CD14-positive monocyte (primary cell): ENCODE measurements around the gene PTPRD. TPM values are rescaled to one million over a fixed set of nuclear protein-coding genes. Genes with fewer than 3 reads are reported as not detected.

Source experiments
- DNase-seq, 3 donors: peaks; one replicate each; pipeline ENCODE4 v3.0.0-alpha.2; 2011 to 2022
- H2AFZ ChIP-seq: 2 replicates; pipeline ENCODE4 v1.6.0; 2012; ENCODE audit warnings: mild to moderate bottlenecking, low read depth, low read length, inconsistent platforms; ENCODE audit not compliant: insufficient read depth, poor library complexity, severe bottlenecking
- H3K27ac ChIP-seq, 2 donors: 1 replicate in 1 of 2; 2 replicates in 1 of 2; pipeline ENCODE4 v1.5.1; 2012 to 2013; ENCODE audit warnings: low read length in 2 of 2, control low read depth in 1 of 2, inconsistent platforms in 1 of 2, low read depth in 1 of 2, mild to moderate bottlenecking in 1 of 2
- H3K27me3 ChIP-seq, 2 donors: one replicate each; pipeline versions ENCODE4 v1.6.0 to v1.6.1; 2011 to 2013; ENCODE audit warnings: low read length in 2 of 2; ENCODE audit not compliant: control insufficient read depth in 2 of 2, insufficient read depth in 2 of 2
- H3K36me3 ChIP-seq, 2 donors: replicated peaks in 1 of 2; 1 replicate in 1 of 2; 2 replicates in 1 of 2; pipeline versions ENCODE4 v1.5.1 to v1.6.1; 2012 to 2013; ENCODE audit warnings: low read length in 2 of 2, control low read depth in 1 of 2, inconsistent platforms in 1 of 2, mild to moderate bottlenecking in 1 of 2; ENCODE audit not compliant: insufficient read depth in 2 of 2, control insufficient read depth in 1 of 2
- H3K4me1 ChIP-seq, 2 donors: 1 replicate in 1 of 2; 2 replicates in 1 of 2; pipeline versions ENCODE4 v1.5.1 to v1.6.1; 2012 to 2013; ENCODE audit warnings: low read length in 2 of 2, control low read depth in 1 of 2, inconsistent platforms in 1 of 2, mild to moderate bottlenecking in 1 of 2, moderate library complexity in 1 of 2; ENCODE audit not compliant: insufficient read depth in 2 of 2, control insufficient read depth in 1 of 2
- H3K4me2 ChIP-seq: replicated peaks from 2 replicates; pipeline ENCODE3; 2012; ENCODE audit warnings: low read length, moderate library complexity, mild to moderate bottlenecking; ENCODE audit not compliant: poor library complexity, severe bottlenecking; ENCODE audit errors: extremely low read depth
- H3K4me3 ChIP-seq, 3 experiments: fragments of 200-600 bp in 1 of 3; sonication (generic) in 1 of 3; replicated peaks in 1 of 3; 1 replicate in 2 of 3; 2 replicates in 1 of 3; pipeline ENCODE4 v1.5.1; 2011 to 2013; ENCODE audit warnings: low read length in 3 of 3, mild to moderate bottlenecking in 3 of 3, control low read depth in 2 of 3, low read depth in 2 of 3, inconsistent platforms in 1 of 3, moderate library complexity in 1 of 3
- H3K79me2 ChIP-seq: 2 replicates; pipeline ENCODE4 v1.6.0; 2012; ENCODE audit warnings: mild to moderate bottlenecking, control low read depth, inconsistent platforms, low read length, moderate library complexity; ENCODE audit not compliant: insufficient read depth
- H3K9ac ChIP-seq: 2 replicates; pipeline ENCODE4 v1.6.0; 2017; ENCODE audit warnings: low read length, mild to moderate bottlenecking; ENCODE audit not compliant: insufficient read depth, poor library complexity, severe bottlenecking
- H3K9me3 ChIP-seq, 2 donors: replicated peaks in 1 of 2; 1 replicate in 1 of 2; 2 replicates in 1 of 2; pipeline versions ENCODE4 v1.5.1 to v1.6.1; 2012 to 2013; ENCODE audit warnings: low read length in 2 of 2, control low read depth in 1 of 2; ENCODE audit not compliant: control insufficient read depth in 1 of 2, insufficient read depth in 1 of 2
- H4K20me1 ChIP-seq: 2 replicates; pipeline ENCODE4 v1.6.0; 2012; ENCODE audit warnings: mild to moderate bottlenecking, low read length, control low read depth, moderate library complexity; ENCODE audit not compliant: insufficient read depth
- H3K27ac Mint-ChIP-seq, 7 donors: one replicate each; pipeline ENCODE4 v1.8.0; 2020; ENCODE audit warnings: mild to moderate bottlenecking in 7 of 7, mixed read lengths in 7 of 7, moderate library complexity in 6 of 7, inconsistent platforms in 2 of 7
- H3K27me3 Mint-ChIP-seq, 3 donors: one replicate each; pipeline ENCODE4 v1.8.0; 2021 to 2022; ENCODE audit warnings: low read depth in 3 of 3, mild to moderate bottlenecking in 3 of 3, mixed read lengths in 3 of 3, moderate library complexity in 3 of 3, inconsistent platforms in 1 of 3
- H3K36me3 Mint-ChIP-seq, 2 donors: one replicate each; pipeline ENCODE4 v1.8.0; 2020; ENCODE audit warnings: mixed read lengths in 2 of 2, inconsistent platforms in 1 of 2, mild to moderate bottlenecking in 1 of 2
- H3K4me1 Mint-ChIP-seq: one replicate; pipeline ENCODE4 v1.8.0; 2020; ENCODE audit warnings: mild to moderate bottlenecking, mixed read lengths
- H3K4me3 Mint-ChIP-seq, 2 donors: one replicate each; pipeline ENCODE4 v1.8.0; 2020; ENCODE audit warnings: mild to moderate bottlenecking in 2 of 2, mixed read lengths in 2 of 2, moderate library complexity in 1 of 2
- H3K9me3 Mint-ChIP-seq, 7 donors: one replicate each; pipeline ENCODE4 v1.8.0; 2020 to 2022; ENCODE audit warnings: mixed read lengths in 7 of 7, mild to moderate bottlenecking in 6 of 7, moderate library complexity in 6 of 7, inconsistent platforms in 2 of 7
- CTCF ChIP-seq: fragments of 200-600 bp; IDR thresholded peaks from one replicate; pipeline ENCODE4 v1.8.0; 2022; ENCODE audit warnings: antibody characterized with exemption, mild to moderate bottlenecking
- WGBS: methylation state at CpG from one replicate; pipeline ENCODE4 v1.1.5; 2013; ENCODE audit warnings: missing lambda C conversion rate; ENCODE audit not compliant: insufficient coverage; 5-methylcytosine and 5-hydroxymethylcytosine counted together
- intact Hi-C, 2 donors: fragments of 100-400 bp; cut with micrococcal nuclease; formaldehyde crosslinking; loops; one replicate each; pipeline versions ENCODE4 v1.15.0 to v1.15.1; 2023
- polyA plus RNA-seq, 3 donors: library from polyadenylated mRNA; depleted of rRNA in 1 of 3; unstranded in 2 of 3; stranded (reverse) in 1 of 3; fragments of 300-500 nt in 2 of 3; fragments of >200 nt in 1 of 3; fragmentation: Illumina TruSeq in 2 of 3; gene quantifications; 1 replicate in 2 of 3; 2 replicates in 1 of 3; pipeline ENCODE4 v1.2.3, GENCODE V29; 2012 to 2021

Gene PTPRD
- polyA plus RNA-seq, 3 donors, result not detected

- no peak for DNase-seq
- TF ChIP-seq CTCF, result no peak
- Mint-ChIP-seq H3K9me3 (peaks cover 0 to 3% (median 0%) of the 10 kb centered on the region in 7 donors), H3K27me3 (no peaks in the 10 kb centered on the region), H3K4me1 (no peaks in the 10 kb centered on the region), H3K27ac (no peak overlapping the region), H3K36me3 (no peaks in the 10 kb centered on the region), H3K4me3 (no peak overlapping the region)
- Histone ChIP-seq H3K9ac (no peak overlapping the region), H3K4me3 (no peak overlapping the region), H3K4me2 (no peak overlapping the region), H3K79me2 (no peaks in the 10 kb centered on the region), H3K9me3 (no peaks in the 10 kb centered on the region), H3K27me3 (no peaks in the 10 kb centered on the region), H3K36me3 (no peaks in the 10 kb centered on the region), H2AFZ (no peak overlapping the region), H3K4me1 (no peaks in the 10 kb centered on the region), H3K27ac (no peak overlapping the region), H4K20me1 (no peaks in the 10 kb centered on the region)
- WGBS, result no CpG with 5 or more reads among the region's 2 CpGs
- intact Hi-C loops, result no loop called here
Observed at GRCh38 chr9:9774471-9774870, 838.3 kb downstream of the PTPRD start.

- H3K9me3 Mint-ChIP-seq, result peaks cover 0 to 2% (median 0%) of the 10 kb centered on the region in 7 donors
- H3K36me3 Mint-ChIP-seq, result no peaks in the 10 kb centered on the region
- H3K79me2 ChIP-seq, result no peaks in the 10 kb centered on the region
- no peak overlapping the region for H3K4me3 Mint-ChIP-seq
- H3K4me1 Mint-ChIP-seq, result no peaks in the 10 kb centered on the region
- H3K27ac ChIP-seq, result no peak overlapping the region
- no peak overlapping the region for H3K27ac Mint-ChIP-seq
- intact Hi-C loops, result no loop called here
- no peaks in the 10 kb centered on the region for H4K20me1 ChIP-seq
- H3K4me2 ChIP-seq, result no peak overlapping the region
- no peaks in the 10 kb centered on the region for H3K9me3 ChIP-seq
- 100% methylated on average over 1 of the region's 3 CpGs for WGBS
- H3K9ac ChIP-seq, result no peak overlapping the region
- no peak overlapping the region for H3K4me3 ChIP-seq
- no peaks in the 10 kb centered on the region for H3K27me3 Mint-ChIP-seq
- no peaks in the 10 kb centered on the region for H3K27me3 ChIP-seq
- no peak overlapping the region for H2AFZ ChIP-seq
- no peak for TF ChIP-seq CTCF
- no peak for DNase-seq
- no peaks in the 10 kb centered on the region for H3K36me3 ChIP-seq
- H3K4me1 ChIP-seq, result no peaks in the 10 kb centered on the region
Observed at GRCh38 chr9:9771314-9771713, 841.5 kb downstream of the PTPRD start.
